ENCODE results near the gene NAB1. TPM values are rescaled to one million over a fixed set of nuclear protein-coding genes. Genes with fewer than 3 reads are reported as not detected.

Gene NAB1
- total RNA-seq, 8 experiments from 2014 or later = 16.2 to 32.8 (median 23.1) TPM

- in situ Hi-C loops (cut with MboI; ENCODE audit: low pct_unique_long_range_greater_than_20kb in 2 of 9, low sequenced_read_pairs in 9 of 9, unreplicated experiment in 9 of 9) = no loop called here
- H3K27ac ChIP-seq = peak overlapping the region; percentile 76 to 88
Observed at GRCh38 chr2:190648289-190649034, 421 bp upstream of the NAB1 start.

DNA sequence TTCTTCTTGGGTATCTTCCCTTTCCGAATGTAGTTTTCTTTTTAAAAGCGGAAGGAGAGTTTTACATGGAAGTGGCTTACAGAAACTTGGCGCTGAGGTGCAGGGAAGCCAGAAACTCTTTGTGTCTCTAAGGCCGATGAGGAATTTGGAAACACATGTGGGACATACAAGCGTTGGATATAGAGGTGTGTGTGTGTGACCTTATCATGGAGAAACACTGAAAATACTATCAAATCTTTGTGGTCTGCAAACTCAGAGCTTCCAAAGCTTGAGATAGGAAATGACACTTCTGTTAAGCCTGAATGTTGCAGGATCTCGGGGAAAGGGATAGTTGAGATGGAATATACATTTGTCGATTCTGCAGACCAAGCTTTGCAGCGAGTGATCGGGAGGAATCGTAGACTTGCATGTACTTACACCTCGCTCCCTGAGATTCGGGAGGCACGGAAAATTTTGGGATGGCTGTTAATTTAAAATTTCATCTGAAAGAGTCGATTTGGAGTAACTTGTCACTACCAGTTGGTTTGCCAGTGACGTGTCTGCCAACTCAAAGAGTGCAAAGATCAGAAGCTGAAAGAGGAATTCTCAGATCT, 1.0 kb downstream of the NAB1 start:
- WGBS, 10 experiments = 0 to 5% (median 0%) methylated on average over 8 to 13 of the region's 15 CpGs; no CpG with 5 or more reads in 2 of the 10 experiments
- H3K27ac ChIP-seq = no peak overlapping the region
- in situ Hi-C loops (cut with MboI; ENCODE audit: low pct_unique_long_range_greater_than_20kb in 2 of 9, low sequenced_read_pairs in 9 of 9, unreplicated experiment in 9 of 9) = no loop called here
- H3K4me3 ChIP-seq = peak overlapping the region; percentile 81 to 98 (median 91)
- ATAC-seq (replicated peaks in 6 of 8) = peak in 1 of 8 experiments; percentile 2
- peaks cover 5 to 7% of the 10 kb centered on the region in 2 donors for H3K4me1 ChIP-seq (replicated peaks in 1 of 2)

More at GRCh38 chr2:190648289-190649034, 421 bp upstream of the NAB1 start:
- peaks cover 5 to 7% of the 10 kb centered on the region in 2 donors for H3K4me1 ChIP-seq (replicated peaks in 1 of 2)
- WGBS, 10 experiments = 0 to 20% (median 0%) methylated on average over 1 to 3 of the region's 78 CpGs; no CpG with 5 or more reads in 6 of the 10 experiments
- peak; percentile 78 to 90 (median 87) for ATAC-seq (replicated peaks in 6 of 8)
- peak overlapping the region; percentile 81 to 98 (median 91) for H3K4me3 ChIP-seq

- 70 to 100% (median 92%) methylated on average over 1 to 2 of the region's 2 CpGs; no CpG with 5 or more reads in 3 of the 10 experiments for WGBS, 10 experiments
- H3K27ac ChIP-seq = no peak overlapping the region
- no peak for ATAC-seq (replicated peaks in 6 of 8)
Observed at GRCh38 chr2:190651413-190651812, 2.5 kb downstream of the NAB1 start.

GRCh38 chr2:190653231-190653630, 4.3 kb downstream of the NAB1 start:
- in situ Hi-C loops (cut with MboI; ENCODE audit: low pct_unique_long_range_greater_than_20kb in 2 of 9, low sequenced_read_pairs in 9 of 9, unreplicated experiment in 9 of 9) = no loop called here
- Histone ChIP-seq H3K27ac (no peak overlapping the region), H3K4me3 (no peak overlapping the region), H3K4me1 (replicated peaks in 1 of 2) (peaks cover 5 to 7% of the 10 kb centered on the region in 2 donors)
- WGBS, 10 experiments = 17 to 100% (median 86%) methylated on average over 1 of the region's 1 CpG; no CpG with 5 or more reads in 3 of the 10 experiments
- no peak for ATAC-seq (replicated peaks in 6 of 8)

More at GRCh38 chr2:190651413-190651812, 2.5 kb downstream of the NAB1 start:
- H3K4me3 ChIP-seq = no peak overlapping the region
- in situ Hi-C loops (cut with MboI; ENCODE audit: low pct_unique_long_range_greater_than_20kb in 2 of 9, low sequenced_read_pairs in 9 of 9, unreplicated experiment in 9 of 9) = no loop called here
- peaks cover 5 to 7% of the 10 kb centered on the region in 2 donors for H3K4me1 ChIP-seq (replicated peaks in 1 of 2)

DNA sequence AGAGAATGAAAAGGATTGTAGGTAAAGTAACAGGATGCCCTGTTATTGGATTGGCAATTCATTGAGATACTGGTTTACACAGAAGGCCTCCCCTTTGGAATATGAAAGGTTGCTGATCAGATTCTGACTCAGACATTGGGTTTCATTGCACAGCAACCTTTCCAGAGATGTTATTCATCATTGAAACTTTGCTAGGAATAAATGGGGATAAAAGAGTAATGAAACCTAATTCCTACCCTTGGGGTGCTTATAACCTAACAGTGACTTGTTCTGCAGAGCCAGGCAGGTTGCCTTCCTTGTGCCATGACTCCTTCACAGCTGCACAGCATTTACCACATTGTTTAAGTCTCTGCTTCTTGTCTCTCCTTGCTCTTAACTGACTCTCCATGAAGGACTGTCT, 5.0 kb downstream of the NAB1 start:
- Histone ChIP-seq H3K27ac (no peak overlapping the region), H3K4me1 (replicated peaks in 1 of 2) (peaks cover 5 to 7% of the 10 kb centered on the region in 2 donors), H3K4me3 (no peak overlapping the region)
- ATAC-seq (replicated peaks in 6 of 8) = no peak
- in situ Hi-C loops (cut with MboI; ENCODE audit: low pct_unique_long_range_greater_than_20kb in 2 of 9, low sequenced_read_pairs in 9 of 9, unreplicated experiment in 9 of 9) = no loop called here

GRCh38 chr2:190655113-190655512, 6.2 kb downstream of the NAB1 start:
- H3K4me3 ChIP-seq = no peak overlapping the region
- peaks cover 5 to 7% of the 10 kb centered on the region in 2 donors for H3K4me1 ChIP-seq (replicated peaks in 1 of 2)
- 40 to 86% (median 44%) methylated on average over 1 of the region's 1 CpG; no CpG with 5 or more reads in 7 of the 10 experiments for WGBS, 10 experiments
- in situ Hi-C loops (cut with MboI; ENCODE audit: low pct_unique_long_range_greater_than_20kb in 2 of 9, low sequenced_read_pairs in 9 of 9, unreplicated experiment in 9 of 9) = no loop called here
- H3K27ac ChIP-seq = no peak overlapping the region
- ATAC-seq (replicated peaks in 6 of 8) = no peak

GRCh38 chr2:190655570-190655969, 6.7 kb downstream of the NAB1 start:
- Histone ChIP-seq H3K4me1 (replicated peaks in 1 of 2) (peaks cover 4 to 5% of the 10 kb centered on the region in 2 donors), H3K27ac (no peak overlapping the region), H3K4me3 (no peak overlapping the region)
- 48 to 93% (median 80%) methylated on average over 1 to 3 of the region's 3 CpGs; no CpG with 5 or more reads in 3 of the 10 experiments for WGBS, 10 experiments
- in situ Hi-C loops (cut with MboI; ENCODE audit: low pct_unique_long_range_greater_than_20kb in 2 of 9, low sequenced_read_pairs in 9 of 9, unreplicated experiment in 9 of 9) = no loop called here
- ATAC-seq (replicated peaks in 6 of 8) = no peak

DNA sequence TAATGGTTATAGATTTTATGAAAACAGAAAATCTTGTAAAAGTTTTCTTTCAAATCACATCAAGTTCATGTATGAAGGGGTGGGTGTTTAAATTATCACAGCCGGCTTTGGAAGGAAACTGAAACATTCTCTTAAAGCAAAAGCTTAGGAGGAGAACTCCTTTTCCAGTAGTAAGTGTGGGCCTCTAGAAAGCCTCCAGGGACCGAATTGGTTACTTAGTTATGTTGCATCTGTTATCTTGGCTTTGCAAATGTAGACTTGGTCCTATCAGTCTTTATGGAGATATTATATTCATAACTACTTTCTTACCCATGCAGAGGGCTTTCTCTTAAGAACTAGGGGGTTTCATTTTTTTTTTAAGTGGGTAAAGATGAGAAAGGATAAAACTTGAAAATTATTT, 7.4 kb downstream of the NAB1 start:
- ATAC-seq (replicated peaks in 6 of 8) = no peak
- peaks cover 0 to 2% of the 10 kb centered on the region in 2 donors for H3K4me1 ChIP-seq (replicated peaks in 1 of 2)
- H3K27ac ChIP-seq = no peak overlapping the region
- H3K4me3 ChIP-seq = no peak overlapping the region
- in situ Hi-C loops (cut with MboI; ENCODE audit: low pct_unique_long_range_greater_than_20kb in 2 of 9, low sequenced_read_pairs in 9 of 9, unreplicated experiment in 9 of 9) = no loop called here
- 67 to 100% (median 86%) methylated on average over 1 to 2 of the region's 2 CpGs; no CpG with 5 or more reads in 3 of the 10 experiments for WGBS, 10 experiments

DNA sequence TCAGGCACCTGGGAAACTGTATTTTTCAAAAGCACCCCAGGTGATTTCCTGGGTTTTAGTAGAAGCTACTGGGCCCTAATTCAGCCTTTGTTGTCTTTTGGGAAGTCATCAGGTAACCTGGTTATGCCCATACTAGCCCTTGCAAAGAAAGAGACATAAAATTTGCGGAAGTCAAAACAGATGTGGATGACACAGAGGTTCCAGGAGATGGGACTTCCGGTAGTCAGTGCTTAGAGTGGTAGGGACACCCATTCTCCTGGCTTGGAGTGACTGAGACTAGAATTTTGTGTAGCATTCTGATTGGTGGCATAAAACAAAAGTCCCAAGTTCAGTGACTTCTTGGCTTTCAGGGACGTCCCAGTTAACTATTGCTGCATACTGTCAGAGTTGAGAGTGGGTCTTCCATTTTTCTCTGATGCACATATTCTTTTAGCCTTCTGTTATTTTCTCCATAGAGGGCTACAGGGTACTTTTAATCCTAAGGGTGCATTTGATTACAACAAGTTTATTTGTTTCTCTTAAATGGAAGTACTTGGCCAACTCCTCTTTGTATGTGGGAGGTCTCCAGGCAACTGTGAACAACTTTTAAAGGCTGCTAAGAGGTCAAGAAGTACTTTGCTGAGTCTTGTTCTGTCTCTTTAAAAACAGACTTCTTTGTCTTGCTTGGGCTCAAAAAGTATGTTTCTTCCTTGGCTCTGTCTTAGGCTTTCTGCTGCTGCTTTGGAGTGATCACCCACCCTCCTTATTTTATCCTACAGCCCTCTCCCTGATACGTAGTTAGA, 8.8 kb downstream of the NAB1 start:
- H3K4me3 ChIP-seq = no peak overlapping the region
- ATAC-seq (replicated peaks in 6 of 8) = peak in 1 of 8 experiments; percentile 23
- in situ Hi-C loops (cut with MboI; ENCODE audit: low pct_unique_long_range_greater_than_20kb in 2 of 9, low sequenced_read_pairs in 9 of 9, unreplicated experiment in 9 of 9) = no loop called here
- H3K27ac ChIP-seq = no peak overlapping the region
- WGBS, 10 experiments = 40 to 100% (median 91%) methylated on average over 1 to 4 of the region's 4 CpGs; no CpG with 5 or more reads in 1 of the 10 experiments
- H3K4me1 ChIP-seq (replicated peaks in 1 of 2) = peaks cover 0 to 2% of the 10 kb centered on the region in 2 donors

DNA sequence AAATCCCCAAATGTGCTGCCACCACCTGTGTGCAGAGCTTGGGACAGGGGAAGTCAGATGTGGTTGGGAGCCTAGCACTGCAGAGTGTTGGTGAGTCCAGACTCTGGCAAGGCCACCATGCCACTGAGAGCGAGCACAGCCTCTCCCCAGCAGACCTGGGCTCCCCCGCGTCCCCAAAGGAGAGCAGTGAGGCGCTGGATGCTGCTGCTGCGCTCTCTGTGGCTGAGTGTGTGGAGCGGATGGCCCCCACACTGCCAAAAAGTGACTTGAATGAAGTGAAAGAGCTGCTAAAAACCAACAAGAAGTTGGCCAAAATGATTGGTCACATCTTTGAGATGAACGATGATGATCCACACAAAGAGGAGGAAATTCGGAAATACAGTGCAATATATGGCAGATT, 10.7 kb downstream of the NAB1 start:
- H3K27ac ChIP-seq = no peak overlapping the region
- 80 to 100% (median 96%) methylated on average over 1 to 5 of the region's 8 CpGs; no CpG with 5 or more reads in 3 of the 10 experiments for WGBS, 10 experiments

GRCh38 chr2:190662754-190663153, 13.9 kb downstream of the NAB1 start:
- no peak for ATAC-seq (replicated peaks in 6 of 8)
- H3K4me3 ChIP-seq = no peak overlapping the region
- no peak overlapping the region for H3K27ac ChIP-seq
- WGBS, 10 experiments = 54 to 100% (median 97%) methylated on average over 2 to 3 of the region's 3 CpGs
- in situ Hi-C loops (cut with MboI; ENCODE audit: low pct_unique_long_range_greater_than_20kb in 2 of 9, low sequenced_read_pairs in 9 of 9, unreplicated experiment in 9 of 9) = no loop called here
- peaks cover 0 to 2% of the 10 kb centered on the region in 2 donors for H3K4me1 ChIP-seq (replicated peaks in 1 of 2)

More for the DNA sequence above, 10.7 kb downstream of the NAB1 start:
- in situ Hi-C loops (cut with MboI; ENCODE audit: low pct_unique_long_range_greater_than_20kb in 2 of 9, low sequenced_read_pairs in 9 of 9, unreplicated experiment in 9 of 9) = no loop called here
- no peak for ATAC-seq (replicated peaks in 6 of 8)
- Histone ChIP-seq H3K4me1 (replicated peaks in 1 of 2) (peaks cover 0 to 2% of the 10 kb centered on the region in 2 donors), H3K4me3 (no peak overlapping the region)

DNA sequence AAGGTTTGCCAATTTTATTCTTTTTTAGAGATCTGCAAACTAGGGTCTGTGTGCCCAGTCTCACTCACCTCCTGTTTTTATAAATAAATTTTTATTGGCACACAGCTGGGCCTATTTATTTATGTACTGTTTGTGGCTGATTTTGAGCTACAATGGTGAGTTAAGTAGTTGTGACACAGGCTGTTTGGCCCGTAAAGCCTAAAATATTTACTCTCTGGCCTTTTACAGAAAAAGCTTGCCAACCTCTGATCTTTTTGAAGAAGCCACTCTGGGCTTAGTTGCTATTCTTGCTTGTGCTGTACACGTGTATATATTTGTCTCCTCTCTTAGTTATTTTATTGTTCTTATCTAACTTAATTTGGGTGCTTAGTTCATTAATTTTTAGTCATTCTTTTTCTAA, 14.5 kb downstream of the NAB1 start:
- H3K4me3 ChIP-seq = no peak overlapping the region
- 8 to 100% (median 86%) methylated on average over 1 to 2 of the region's 2 CpGs; no CpG with 5 or more reads in 1 of the 10 experiments for WGBS, 10 experiments
- in situ Hi-C loops (cut with MboI; ENCODE audit: low pct_unique_long_range_greater_than_20kb in 2 of 9, low sequenced_read_pairs in 9 of 9, unreplicated experiment in 9 of 9) = no loop called here
- no peak overlapping the region for H3K27ac ChIP-seq
- no peaks in the 10 kb centered on the region for H3K4me1 ChIP-seq (replicated peaks in 1 of 2)
- no peak for ATAC-seq (replicated peaks in 6 of 8)

DNA sequence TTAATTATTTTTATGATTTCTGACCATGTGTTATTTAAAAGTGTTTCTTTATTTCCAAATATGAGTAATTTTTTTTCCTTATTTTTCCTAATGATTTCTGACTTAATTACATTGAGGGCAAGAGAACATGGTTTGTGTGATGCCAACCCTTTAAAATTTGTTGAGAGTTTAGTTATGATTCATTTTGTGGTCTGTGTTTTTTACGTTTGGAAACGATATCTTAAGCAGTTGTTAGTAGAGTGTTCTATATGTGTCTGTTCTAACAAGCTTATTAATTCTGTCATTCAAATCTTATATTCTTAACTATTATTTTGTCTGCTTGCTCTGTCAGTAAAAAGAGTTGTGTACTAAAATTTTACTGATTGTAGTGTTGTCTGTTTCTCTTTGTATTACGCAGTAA, 15.0 kb downstream of the NAB1 start:
- in situ Hi-C loops (cut with MboI; ENCODE audit: low pct_unique_long_range_greater_than_20kb in 2 of 9, low sequenced_read_pairs in 9 of 9, unreplicated experiment in 9 of 9) = no loop called here
- WGBS, 10 experiments = 65 to 100% (median 96%) methylated on average over 1 to 3 of the region's 3 CpGs; no CpG with 5 or more reads in 1 of the 10 experiments
- no peak overlapping the region for H3K27ac ChIP-seq

More for the DNA sequence above, 15.0 kb downstream of the NAB1 start:
- H3K4me3 ChIP-seq = no peak overlapping the region
- H3K4me1 ChIP-seq (replicated peaks in 1 of 2) = no peaks in the 10 kb centered on the region
- no peak for ATAC-seq (replicated peaks in 6 of 8)

Measured in motor neuron (in vitro differentiated cells).